Activated CD8-positive, alpha-beta memory T cell treated with anti-CD3 and anti-CD28 coated beads for 36 hours (primary cell): ENCODE data around the gene MFSD12. TPM values are rescaled to one million over a fixed set of nuclear protein-coding genes. Genes with fewer than 3 reads are reported as not detected.

Source experiments
- CTCF ChIA-PET: fragments of 350-600 bp; sonication (Branson Sonifier 250); formaldehyde crosslinking; loops from one replicate; lab custom pipeline; 2021; ENCODE audit warnings: antibody characterized with exemption; lab: Charles Lee
- POLR2A ChIA-PET: fragments of 350-600 bp; sonication (Branson Sonifier 250); formaldehyde crosslinking; loops from one replicate; lab custom pipeline; 2021; ENCODE audit warnings: antibody characterized with exemption; lab: Charles Lee
- total RNA-seq, 2 experiments: library from RNA; stranded (reverse); gene quantifications; one replicate each; pipeline ENCODE4 v1.2.3, GENCODE V29; 2021

MFSD12 gene
- total RNA-seq, 2 experiments from 2014 or later = 118 to 124 TPM

- ChIA-PET CTCF (interaction anchor here (1.1 to 1.8 kb wide), 2 partner anchors 22 to 39 kb away, joined by 3 to 4 read pairs; no protein-coding TSS in a partner anchor), POLR2A (interaction anchor here (0.6 to 0.9 kb wide), 2 partner anchors 101 to 121 kb away, joined by 4 read pairs; no protein-coding TSS in a partner anchor)
These were observed 49.8 kb downstream of the MFSD12 start for GRCh38 chr19:3507371-3508120.

- ChIA-PET CTCF (interaction anchor here (1.1 to 1.8 kb wide), 2 partner anchors 21 to 40 kb away, joined by 3 to 4 read pairs; no protein-coding TSS in a partner anchor), POLR2A (interaction anchor here (0.6 to 0.9 kb wide), 2 partner anchors 102 to 122 kb away, joined by 4 read pairs; no protein-coding TSS in a partner anchor)
These were observed 50.7 kb downstream of the MFSD12 start for GRCh38 chr19:3506384-3507340.

GRCh38 chr19:3505598-3506383, 51.6 kb downstream of the MFSD12 start, which contains the start of gene FZR1:
Gene FZR1 (plus strand): TSS chr19:3506311. CDS start chr19:3522990, 16,679 bp downstream.
- ChIA-PET CTCF (no interaction called here), POLR2A (no interaction called here)

- ChIA-PET CTCF (interaction anchor here (0.6 to 0.7 kb wide), 3 partner anchors 41 to 1286 kb away, joined by 3 to 6 read pairs (median 5); no protein-coding TSS in a partner anchor), POLR2A (no interaction called here)
These were observed 52.7 kb downstream of the MFSD12 start for GRCh38 chr19:3504735-3505134.

- CTCF ChIA-PET = interaction anchor here (0.6 to 1.1 kb wide), 2 partner anchors 146 to 399 kb away, joined by 3 read pairs; no protein-coding TSS in a partner anchor
- POLR2A ChIA-PET = no interaction called here
These were observed 54.3 kb downstream of the MFSD12 start for GRCh38 chr19:3503036-3503572.

- POLR2A ChIA-PET = interaction anchor here (0.7 kb wide), 1 partner anchor 15 kb away, joined by 5 read pairs; no protein-coding TSS in a partner anchor
- CTCF ChIA-PET = interaction anchor here (0.6 to 1.1 kb wide), 3 partner anchors 197 to 397 kb away, joined by 3 read pairs; no protein-coding TSS in a partner anchor
These were observed 55.6 kb downstream of the MFSD12 start for GRCh38 chr19:3501780-3502179.

- CTCF ChIA-PET = interaction anchor here (0.5 to 1.4 kb wide), 5 partner anchors 10 to 196 kb away, joined by 3 to 5 read pairs (median 4); no protein-coding TSS in a partner anchor
- POLR2A ChIA-PET = no interaction called here
These were observed 56.8 kb downstream of the MFSD12 start, which contains the start of gene DOHH for GRCh38 chr19:3500429-3501101. Gene DOHH (minus strand): TSS chr19:3500674. CDS start chr19:3496814, 3,860 bp downstream.

- POLR2A ChIA-PET = no interaction called here
- CTCF ChIA-PET = interaction anchor here (0.5 to 1.4 kb wide), 3 partner anchors 15 to 70 kb away, joined by 3 to 5 read pairs (median 4); no protein-coding TSS in a partner anchor
These were observed 57.5 kb downstream of the MFSD12 start for GRCh38 chr19:3499738-3500428.

GRCh38 chr19:3497757-3498520, 59.4 kb downstream of the MFSD12 start:
- CTCF ChIA-PET = no interaction called here
- POLR2A ChIA-PET = no interaction called here

- ChIA-PET CTCF (interaction anchor here (0.9 kb wide), 1 partner anchor 11 kb away, joined by 3 read pairs; no protein-coding TSS in a partner anchor), POLR2A (no interaction called here)
These were observed 60.8 kb downstream of the MFSD12 start for GRCh38 chr19:3496392-3497273.

GRCh38 chr19:3494559-3494958, 62.8 kb downstream of the MFSD12 start:
- CTCF ChIA-PET = interaction anchor here (1.2 kb wide), 1 partner anchor 11 kb away, joined by 3 read pairs; no protein-coding TSS in a partner anchor
- POLR2A ChIA-PET = no interaction called here
